ENCODE data around the gene DPP7. TPM values are rescaled to one million over a fixed set of nuclear protein-coding genes. Genes with fewer than 3 reads are reported as not detected.

DPP7 gene
- total RNA-seq, 1 donor from 2014 or later, result 259 TPM

GRCh38 chr9:137148242-137148641 lies 33.7 kb upstream of the DPP7 start:
- Mint-ChIP-seq H3K27me3 (peaks cover 14% of the 10 kb centered on the region), H3K4me1 (peaks cover 14% of the 10 kb centered on the region), H3K4me3 (no peak overlapping the region), H3K36me3 (ENCODE audit: low read depth) (no peaks in the 10 kb centered on the region), H3K9me3 (no peaks in the 10 kb centered on the region), H3K27ac (no peak overlapping the region)
- ChIA-PET POLR2A (interaction anchor here (1.2 kb wide), 1 partner anchor 11 kb away, joined by 3 read pairs; no protein-coding TSS in a partner anchor), CTCF (no interaction called here)
- no peak for ATAC-seq (ENCODE audit: low read depth)
- intact Hi-C loops (cut with micrococcal nuclease), result no loop called here
- no peak for TF ChIP-seq CTCF (IDR thresholded peaks at IDR 0.05)
- DNase-seq, result no peak

- no peak for TF ChIP-seq CTCF (IDR thresholded peaks at IDR 0.05)
- no peak for DNase-seq
- POLR2A ChIA-PET, result interaction anchor here (1.2 kb wide), 1 partner anchor 11 kb away, joined by 3 read pairs; no protein-coding TSS in a partner anchor
These were observed 33.2 kb upstream of the DPP7 start for GRCh38 chr9:137147793-137148160.

GRCh38 chr9:137147091-137147792 lies 32.7 kb upstream of the DPP7 start:
- POLR2A ChIA-PET, result interaction anchor here (1.2 kb wide), 1 partner anchor 10 kb away, joined by 3 read pairs; no protein-coding TSS in a partner anchor
- Mint-ChIP-seq H3K4me1 (peaks cover 14% of the 10 kb centered on the region), H3K4me3 (no peak overlapping the region), H3K27ac (no peak overlapping the region), H3K36me3 (ENCODE audit: low read depth) (no peaks in the 10 kb centered on the region), H3K9me3 (no peaks in the 10 kb centered on the region), H3K27me3 (peaks cover 21% of the 10 kb centered on the region)
- TF ChIP-seq CTCF (IDR thresholded peaks at IDR 0.05), result no peak
- ATAC-seq (ENCODE audit: low read depth), result no peak
- intact Hi-C loops (cut with micrococcal nuclease), result no loop called here
- CTCF ChIA-PET, result no interaction called here
- no peak for DNase-seq

More at GRCh38 chr9:137147793-137148160, 33.2 kb upstream of the DPP7 start:
- Mint-ChIP-seq H3K27me3 (peaks cover 17% of the 10 kb centered on the region), H3K9me3 (no peaks in the 10 kb centered on the region), H3K4me1 (peaks cover 14% of the 10 kb centered on the region), H3K27ac (no peak overlapping the region), H3K4me3 (no peak overlapping the region), H3K36me3 (ENCODE audit: low read depth) (no peaks in the 10 kb centered on the region)
- ATAC-seq (ENCODE audit: low read depth), result no peak
- intact Hi-C loops (cut with micrococcal nuclease), result no loop called here
- CTCF ChIA-PET, result no interaction called here

GRCh38 chr9:137146527-137146918 lies 32.0 kb upstream of the DPP7 start:
- Mint-ChIP-seq H3K27me3 (peaks cover 26% of the 10 kb centered on the region), H3K9me3 (no peaks in the 10 kb centered on the region), H3K27ac (no peak overlapping the region), H3K4me1 (peaks cover 8% of the 10 kb centered on the region), H3K4me3 (no peak overlapping the region), H3K36me3 (ENCODE audit: low read depth) (no peaks in the 10 kb centered on the region)
- TF ChIP-seq CTCF (IDR thresholded peaks at IDR 0.05), result no peak
- intact Hi-C loops (cut with micrococcal nuclease), result no loop called here
- ATAC-seq (ENCODE audit: low read depth), result no peak
- ChIA-PET CTCF (no interaction called here), POLR2A (no interaction called here)
- no peak for DNase-seq

- intact Hi-C loops (cut with micrococcal nuclease), result no loop called here
- peaks cover 2% of the 10 kb centered on the region for H3K4me1 Mint-ChIP-seq
- CTCF ChIA-PET, result no interaction called here
- no peak overlapping the region for H3K4me3 Mint-ChIP-seq
- no peak for TF ChIP-seq CTCF (IDR thresholded peaks at IDR 0.05)
- POLR2A ChIA-PET, result no interaction called here
- DNase-seq (no peak), ATAC-seq (ENCODE audit: low read depth) (no peak)
- H3K9me3 Mint-ChIP-seq, result no peaks in the 10 kb centered on the region
- H3K27ac Mint-ChIP-seq, result no peak overlapping the region
- H3K27me3 Mint-ChIP-seq, result peaks cover 27% of the 10 kb centered on the region
- H3K36me3 Mint-ChIP-seq (ENCODE audit: low read depth), result no peaks in the 10 kb centered on the region
These were observed 31.4 kb upstream of the DPP7 start for GRCh38 chr9:137145731-137146526.
